Prostate gland (tissue), 2 donors: Measurements from ENCODE around the gene FMO2.

ENCODE experiments used
- CTCF ChIP-seq, 4 experiments: fragments of 200-600 bp in 2 of 4; fragments of 450-650 bp in 2 of 4; sonication (generic) in 2 of 4; IDR thresholded peaks; 1 replicate in 3 of 4; 2 replicates in 1 of 4; pipeline ENCODE4 v1.5.1; 2016 to 2019; ENCODE audit warnings: antibody characterized with exemption in 4 of 4, mild to moderate bottlenecking in 2 of 4, moderate library complexity in 2 of 4
- POLR2A ChIP-seq: fragments of 450-650 bp; IDR thresholded peaks from one replicate; pipeline ENCODE4 v1.6.1; 2016; ENCODE audit warnings: antibody characterized with exemption, mild to moderate bottlenecking
- POLR2AphosphoS5 ChIP-seq: sonication (generic); formaldehyde crosslinking; IDR thresholded peaks from one replicate; pipeline ENCODE4 v1.6.1; 2017; ENCODE audit warnings: antibody characterized with exemption

GRCh38 chr1:171221665-171222591 is 36.8 kb downstream of the FMO2 start:
- TF ChIP-seq CTCF (IDR thresholded peaks at IDR 0.05) (no peak), POLR2A (no peak), POLR2AphosphoS5 (no peak)
